ENCODE measurements around the gene TMEM134.
"Not testable (repeated sequence)": the region's sequence is repeated elsewhere in the genome, so short reads cannot be mapped to it uniquely, and the experiment has no call there.

The TMEM134 gene, protein sequence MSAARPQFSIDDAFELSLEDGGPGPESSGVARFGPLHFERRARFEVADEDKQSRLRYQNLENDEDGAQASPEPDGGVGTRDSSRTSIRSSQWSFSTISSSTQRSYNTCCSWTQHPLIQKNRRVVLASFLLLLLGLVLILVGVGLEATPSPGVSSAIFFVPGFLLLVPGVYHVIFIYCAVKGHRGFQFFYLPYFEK

DNA sequence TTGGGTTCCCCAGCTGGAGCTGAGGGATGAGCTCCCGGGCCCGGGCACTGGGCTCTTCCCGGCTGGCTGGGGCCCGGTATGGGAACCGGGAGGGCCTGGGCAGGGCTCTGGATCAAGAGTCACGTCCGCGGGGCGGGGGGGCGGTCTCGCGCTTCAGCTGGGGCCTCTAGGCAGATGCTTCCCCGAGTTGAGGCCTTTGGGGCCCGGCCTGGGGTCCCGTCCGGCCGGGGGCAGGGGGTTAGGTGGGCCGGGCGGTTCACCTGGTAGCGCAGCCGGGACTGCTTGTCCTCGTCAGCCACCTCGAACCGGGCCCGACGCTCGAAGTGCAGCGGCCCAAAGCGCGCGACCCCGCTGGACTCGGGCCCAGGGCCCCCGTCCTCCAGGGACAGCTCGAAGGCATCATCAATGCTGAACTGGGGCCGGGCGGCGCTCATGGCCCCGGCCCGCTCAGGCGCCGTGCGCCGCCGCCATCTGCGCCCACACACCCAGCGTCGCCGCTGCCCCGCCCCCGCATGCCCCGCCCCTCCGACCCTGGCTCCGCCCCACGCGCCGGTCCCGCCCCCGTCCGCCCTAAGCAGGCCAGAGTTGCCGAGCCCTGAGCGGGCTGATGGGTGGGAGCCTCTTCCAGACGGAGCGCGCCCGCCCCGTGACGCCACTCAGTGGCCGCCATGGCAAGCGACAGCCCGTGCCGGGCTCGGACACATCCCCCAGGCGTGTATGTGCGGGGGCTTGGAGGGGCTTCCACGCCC lies at the start of gene TMEM134:
TSS of gene TMEM134 (minus strand) at position 493 of the 749 bp plus-strand sequence. CDS start at position 434, 59 bp downstream.
- peak; percentile 72 to 84 for DNase-seq

DNA sequence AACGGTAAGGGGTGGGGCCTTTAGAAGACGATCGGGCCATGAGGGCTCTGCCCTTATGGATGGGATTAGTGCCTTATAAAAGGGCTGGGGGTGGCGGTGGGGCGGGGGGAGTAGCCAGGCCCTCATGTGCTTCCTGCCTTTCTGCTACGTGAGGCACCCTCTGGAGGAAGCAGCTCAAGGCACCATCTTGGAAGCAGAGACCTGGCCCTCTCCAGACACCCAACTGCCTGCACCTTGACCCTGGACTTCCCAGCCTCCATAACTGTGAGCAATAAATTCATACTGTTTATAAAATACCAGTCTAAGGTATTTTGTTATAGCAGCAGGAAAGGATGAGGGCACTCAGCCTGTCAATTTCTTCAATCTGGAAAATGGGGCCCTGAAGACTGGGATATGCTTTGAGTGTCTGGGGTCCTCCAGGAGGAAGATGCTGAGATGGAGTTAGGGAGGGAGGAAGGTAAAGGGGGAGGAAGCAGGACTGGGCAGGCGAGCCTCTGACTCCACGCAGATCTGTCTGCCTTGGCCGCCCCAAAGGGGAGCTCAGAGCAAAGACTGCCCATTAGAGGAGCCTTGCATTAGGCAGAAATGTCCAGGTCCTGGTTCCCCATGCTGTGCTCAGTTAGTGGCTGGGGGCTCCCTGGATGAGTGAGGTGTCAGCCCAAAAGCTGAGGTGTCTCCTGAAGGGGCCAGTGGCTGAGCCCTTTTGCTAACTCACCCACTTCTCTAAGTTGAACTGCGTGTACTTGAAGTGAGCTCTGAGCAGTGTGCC lies 48.9 kb upstream of the TMEM134 start:
- DNase-seq = no peak

DNA sequence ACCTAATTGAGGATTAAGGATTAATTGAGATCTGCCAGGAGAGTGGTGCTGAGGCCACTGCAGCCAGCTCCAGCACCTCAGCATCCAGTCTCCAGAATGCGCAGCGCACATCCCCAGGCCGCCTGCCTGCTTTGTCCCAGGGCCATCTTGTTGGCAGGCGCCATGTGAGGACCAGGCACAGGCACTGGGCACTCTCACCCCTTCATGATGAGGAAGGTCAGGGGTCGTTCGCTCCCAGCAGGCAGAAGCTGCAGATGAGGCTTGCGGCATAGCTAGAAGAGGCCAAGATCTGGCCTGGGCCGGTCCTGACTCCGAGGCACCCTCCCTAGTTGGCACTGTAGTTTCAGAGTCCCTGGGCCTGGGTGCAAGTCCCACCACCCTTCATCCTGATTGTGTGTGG lies 47.8 kb upstream of the TMEM134 start:
- no peak for DNase-seq

DNA sequence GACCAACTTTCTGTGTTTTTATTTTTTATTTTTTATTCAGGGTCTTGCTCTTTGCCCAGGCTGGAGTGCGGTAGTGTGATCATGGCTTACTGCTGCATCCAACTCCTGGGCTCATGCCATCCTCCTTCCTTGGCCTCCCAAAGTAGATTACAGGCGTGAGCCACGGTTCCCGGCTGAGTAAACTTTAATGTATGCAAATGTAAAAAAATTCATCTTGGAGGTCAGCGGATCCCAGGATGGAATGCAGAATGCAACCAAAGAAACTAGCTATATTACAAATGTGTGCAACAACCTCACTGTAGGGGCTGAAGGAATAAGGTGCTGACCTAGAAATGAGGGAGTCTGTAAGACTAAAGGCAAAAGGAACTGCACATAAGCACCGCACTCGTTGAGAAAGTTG lies 45.1 kb upstream of the TMEM134 start:
- no peak for DNase-seq

DNA sequence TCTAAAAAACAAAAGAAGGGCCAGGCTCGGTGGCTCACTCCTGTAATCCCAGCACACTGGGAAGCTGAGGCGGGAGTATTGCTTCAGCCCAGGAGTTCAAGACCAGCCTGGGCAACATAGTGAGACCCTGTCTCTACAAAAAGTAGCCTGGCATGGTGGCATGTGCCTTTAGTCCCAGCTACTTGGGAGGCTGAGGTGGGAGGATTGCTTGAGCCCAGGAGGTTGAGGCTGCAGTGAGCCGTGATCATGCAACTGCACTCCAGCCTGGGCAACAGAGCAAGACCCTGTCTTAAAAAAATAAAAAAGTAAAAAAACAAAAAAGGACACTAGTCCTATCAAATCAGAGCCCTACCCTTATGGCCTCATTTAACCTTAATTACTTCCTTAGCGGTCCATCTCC lies 42.5 kb upstream of the TMEM134 start:
- not testable (repeated sequence) for DNase-seq

DNA sequence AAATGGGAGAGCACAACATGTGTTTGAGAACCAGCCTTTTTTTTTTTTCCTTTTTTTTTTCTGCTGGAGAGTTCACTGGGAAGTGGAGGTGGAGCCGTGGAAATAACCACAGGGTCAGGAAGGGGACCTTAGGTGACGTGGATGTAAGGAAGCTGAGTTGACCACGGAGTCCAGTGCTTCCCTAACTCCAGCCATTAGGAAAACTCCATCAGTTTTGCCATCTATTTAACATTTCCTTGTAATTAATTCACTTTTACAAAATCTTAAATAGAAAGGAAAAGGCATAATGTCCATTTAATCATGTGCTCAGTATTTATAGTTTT lies 40.9 kb upstream of the TMEM134 start:
- no peak for DNase-seq

DNA sequence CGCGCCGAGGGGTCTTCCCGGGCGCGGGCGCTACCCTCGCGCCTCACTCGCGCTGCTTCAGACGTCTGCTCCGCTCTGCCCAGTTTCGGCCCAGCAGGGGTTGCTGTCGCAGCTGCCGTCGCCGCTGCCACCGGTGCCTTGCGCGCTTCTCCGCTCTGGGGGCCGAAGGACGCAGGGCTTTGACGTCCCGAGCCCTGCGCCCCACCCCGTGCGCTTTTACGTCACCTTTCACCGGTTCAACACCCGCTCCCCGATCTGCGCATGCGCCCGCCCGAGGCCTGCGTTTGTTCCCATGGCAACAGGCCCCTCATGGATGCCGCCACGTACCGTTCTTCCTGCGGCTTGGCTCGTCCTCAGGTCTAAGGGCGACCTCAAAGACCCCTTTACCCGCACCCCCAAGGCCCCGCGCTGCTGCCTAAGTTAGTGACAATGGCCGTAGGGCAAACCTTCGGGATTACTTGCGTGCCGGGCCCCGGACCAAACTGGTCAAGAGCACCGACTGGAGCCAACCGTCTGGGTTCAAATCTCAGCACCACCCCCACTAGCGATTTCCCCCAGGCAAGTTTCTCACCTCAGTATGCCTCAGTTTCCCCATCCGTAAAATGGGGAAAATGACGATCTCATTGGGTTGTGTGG lies 39.6 kb upstream of the TMEM134 start:
- DNase-seq = peak; percentile 97 to 98

DNA sequence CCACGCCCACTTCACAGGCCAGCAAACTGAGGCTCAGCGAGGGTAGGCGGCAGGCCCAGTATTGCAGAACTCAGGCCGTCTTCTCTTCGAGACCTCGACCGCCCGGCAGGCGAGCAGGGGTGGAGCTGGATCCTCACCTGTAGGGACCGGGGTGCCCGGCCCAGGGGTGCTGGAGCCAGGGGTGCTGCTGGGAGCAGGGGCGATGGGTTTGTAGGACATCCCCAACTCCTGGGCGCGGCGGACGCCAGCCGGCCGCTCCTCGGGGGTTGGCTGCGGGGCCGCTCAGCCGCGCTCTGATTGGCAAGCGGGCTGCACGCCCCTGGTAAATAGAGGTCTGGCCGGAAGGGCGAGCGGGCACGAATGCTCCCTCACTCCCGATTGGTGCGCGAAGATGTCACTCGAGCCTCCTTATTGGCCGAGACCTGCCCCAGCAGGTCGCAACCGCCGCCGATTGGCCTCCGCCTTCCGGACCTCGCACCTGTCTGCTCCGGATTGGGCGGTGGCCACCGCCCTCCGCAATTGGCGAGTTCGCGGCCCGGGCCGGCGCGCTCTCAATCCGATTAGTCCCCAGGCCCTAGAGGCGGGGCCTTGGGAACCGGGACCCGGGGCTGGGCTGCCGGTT lies 38.9 kb upstream of the TMEM134 start, which contains the start of gene CDK2AP2:
TSS of gene CDK2AP2 (minus strand) at position 299 of the 622 bp plus-strand sequence. CDS start at position 219, 80 bp downstream.
- peak; percentile 96 to 98 for DNase-seq

DNA sequence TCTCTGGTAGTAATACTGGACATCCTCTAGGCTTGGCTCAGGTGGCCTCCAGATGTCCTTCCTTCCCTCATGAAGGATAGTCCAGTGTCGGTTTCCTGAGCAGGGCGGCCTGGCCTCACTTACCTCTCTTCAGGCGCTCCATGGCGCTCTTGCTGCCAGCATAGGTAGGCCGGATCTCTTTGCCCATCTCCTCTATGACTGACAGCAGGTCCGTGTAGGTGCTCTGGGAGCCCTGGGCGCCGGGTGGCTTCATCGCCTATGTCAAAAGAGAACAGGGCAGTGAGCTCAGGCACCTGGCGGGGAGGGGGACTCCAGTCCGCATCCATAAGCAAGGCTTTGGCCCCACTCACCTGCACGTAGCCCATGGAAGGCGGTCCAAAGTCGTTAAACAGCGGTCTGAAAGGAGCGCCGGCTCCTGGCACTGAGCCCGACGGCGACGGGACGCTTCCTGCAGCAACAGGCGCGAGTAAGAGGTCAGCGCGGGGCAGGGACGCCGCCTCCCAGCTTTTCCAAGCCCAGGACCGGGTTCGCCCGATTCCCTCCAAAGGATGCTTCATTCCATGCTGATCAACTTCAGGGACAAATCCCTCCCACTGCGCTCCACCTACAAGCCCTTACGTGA lies 38.3 kb upstream of the TMEM134 start:
- DNase-seq = no peak

DNA sequence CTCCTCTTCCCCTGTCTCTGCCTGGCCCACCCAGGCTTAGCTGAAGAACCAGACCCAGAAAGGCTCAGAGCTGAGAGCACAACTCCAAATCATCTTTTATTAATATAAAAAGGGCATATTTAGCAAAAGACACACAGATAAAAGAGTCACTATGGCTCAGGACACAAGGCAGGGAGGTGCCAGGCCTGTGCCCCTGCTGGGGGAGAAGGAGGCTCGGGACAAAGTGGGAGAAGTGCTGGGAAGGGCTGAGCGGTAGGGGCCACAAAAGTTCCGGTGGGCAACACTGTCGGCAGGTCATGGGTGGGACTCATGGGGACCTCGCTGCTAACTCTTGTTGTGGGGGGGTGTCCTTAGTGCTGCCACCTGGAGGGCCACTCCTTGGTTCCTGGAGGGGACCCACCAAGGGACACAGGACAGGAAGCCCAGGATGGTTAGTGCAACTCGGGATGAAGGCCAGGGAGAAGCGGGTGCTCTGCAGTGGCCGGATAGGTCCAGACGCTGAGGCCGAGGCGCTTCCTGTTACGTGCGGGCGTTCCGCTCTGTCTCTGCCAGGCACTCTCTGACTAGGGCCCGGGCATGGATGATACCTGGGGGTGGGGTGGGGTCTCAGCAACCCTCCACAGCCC lies 37.5 kb upstream of the TMEM134 start:
- DNase-seq = no peak

DNA sequence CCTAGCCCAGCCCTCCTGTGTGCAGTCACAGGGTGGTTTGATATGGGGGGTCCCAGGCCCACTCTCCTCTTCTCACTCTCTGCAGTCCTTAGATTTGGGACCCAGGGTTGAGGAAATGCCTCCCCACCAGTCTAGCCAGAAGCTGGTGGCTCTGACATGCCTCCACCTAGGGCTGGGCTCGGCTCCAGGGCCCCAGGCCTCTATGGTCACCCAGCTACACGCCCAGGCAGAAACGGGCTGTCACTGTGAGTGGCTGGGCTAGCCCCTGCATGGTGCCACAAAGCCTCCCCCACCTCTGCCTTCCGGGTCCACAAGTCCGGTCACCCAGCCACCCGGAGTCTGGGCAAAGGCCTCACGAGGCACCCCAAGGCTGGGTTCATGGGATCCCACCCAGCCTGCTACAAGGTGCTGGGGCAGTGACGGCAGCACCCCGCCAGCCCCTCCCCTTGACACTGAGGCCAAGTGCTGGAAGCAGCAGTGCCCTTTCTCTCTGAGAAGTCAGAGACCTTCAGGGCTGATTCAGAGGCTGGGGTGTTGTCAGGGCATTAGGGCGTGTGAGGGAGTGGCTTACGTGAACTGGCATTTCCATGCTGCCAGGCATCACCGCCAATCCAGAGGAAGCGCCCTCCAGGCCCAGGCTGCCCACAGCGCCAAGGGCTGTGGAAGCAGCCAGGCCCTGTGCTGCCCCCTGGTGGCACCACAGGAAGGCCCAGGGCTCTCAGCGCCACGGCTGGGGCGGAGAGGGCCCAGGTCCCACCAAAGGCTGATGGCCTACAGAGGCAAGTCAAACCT lies 36.8 kb upstream of the TMEM134 start:
- DNase-seq = peak; percentile 89 to 90

DNA sequence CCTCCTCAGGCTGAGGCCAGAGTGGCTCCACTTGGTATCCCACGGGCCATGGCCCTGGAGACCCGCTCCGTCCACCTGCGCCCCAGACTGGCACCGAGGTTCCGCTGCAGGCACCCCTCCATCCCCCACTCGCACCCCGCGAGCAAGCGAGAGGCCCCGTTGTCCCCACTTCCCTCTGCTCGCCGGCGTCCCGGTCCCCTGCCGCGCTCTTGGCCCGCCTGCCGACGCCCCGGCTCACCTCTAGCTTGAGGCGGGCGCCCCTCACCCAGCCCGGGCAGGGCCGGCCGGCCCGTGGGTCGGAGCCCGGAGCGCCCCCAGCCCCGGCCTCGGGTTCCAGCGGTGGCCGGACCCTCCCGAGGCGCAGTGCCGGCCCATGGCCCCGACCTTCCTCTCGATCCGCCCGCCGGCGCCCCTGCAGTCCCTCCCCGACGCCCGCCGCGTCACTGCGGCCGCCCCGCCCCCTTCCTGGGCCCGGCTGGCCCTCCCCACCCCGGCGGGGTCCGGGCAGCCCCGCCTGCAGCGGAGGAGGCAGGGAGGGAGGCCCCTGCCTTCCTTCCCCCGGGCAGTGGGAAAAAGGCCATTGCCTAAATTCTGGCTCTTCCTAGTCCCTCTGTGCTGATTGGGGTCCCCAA lies 36.0 kb upstream of the TMEM134 start, which contains the start of gene PITPNM1:
TSS of gene PITPNM1 (minus strand) at position 414 of the 632 bp plus-strand sequence. CDS start 1,183 bp downstream, outside the sequence.
- DNase-seq = peak in 1 of 2 donors; percentile 76

DNA sequence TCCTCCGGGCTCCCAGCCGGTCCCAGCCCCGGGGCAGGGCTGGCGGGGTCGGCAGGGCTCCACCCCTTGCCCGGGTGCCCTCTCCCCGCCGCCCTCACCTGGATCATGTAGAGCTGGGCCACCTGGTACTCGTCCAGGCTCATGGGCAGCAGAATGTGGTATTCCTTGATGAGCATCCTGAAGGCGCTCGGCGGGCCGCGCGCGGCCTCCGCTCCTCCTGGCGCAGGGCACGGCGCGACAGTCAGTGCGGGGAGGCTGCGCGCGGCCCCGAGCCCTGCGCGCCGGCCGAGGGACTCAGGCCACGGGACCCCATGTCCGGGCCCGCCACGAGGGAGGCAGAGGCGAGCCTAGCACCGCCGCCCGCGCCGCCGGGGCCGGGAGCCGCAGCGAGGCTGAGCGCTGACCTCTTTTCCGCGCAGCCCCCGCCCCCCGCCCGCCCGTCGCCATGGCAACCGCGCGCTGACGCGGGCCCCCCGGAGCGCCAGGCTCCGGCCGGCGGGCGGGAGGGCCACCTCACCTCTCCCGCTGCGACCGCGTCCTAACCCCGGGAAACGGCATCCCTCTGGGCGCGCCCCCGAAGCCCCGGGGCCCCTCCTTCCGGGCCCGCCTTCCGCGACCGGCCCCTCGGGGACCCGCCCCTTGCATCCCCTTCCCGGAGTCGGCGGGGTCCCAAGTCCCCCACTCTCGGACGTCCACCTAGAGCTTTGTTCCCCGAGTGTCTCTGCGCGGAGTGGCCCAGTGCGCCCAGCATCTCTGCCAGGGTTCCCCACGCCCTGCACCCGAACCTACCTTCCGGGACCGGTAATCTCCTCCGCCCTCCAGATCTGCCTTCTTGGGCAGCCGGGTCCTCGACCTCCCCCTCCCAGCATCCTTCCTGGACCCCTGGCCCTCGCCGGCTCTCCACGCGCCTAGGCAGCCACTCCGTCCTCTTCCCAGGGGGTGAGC lies 35.2 kb upstream of the TMEM134 start:
- no peak for DNase-seq

DNA sequence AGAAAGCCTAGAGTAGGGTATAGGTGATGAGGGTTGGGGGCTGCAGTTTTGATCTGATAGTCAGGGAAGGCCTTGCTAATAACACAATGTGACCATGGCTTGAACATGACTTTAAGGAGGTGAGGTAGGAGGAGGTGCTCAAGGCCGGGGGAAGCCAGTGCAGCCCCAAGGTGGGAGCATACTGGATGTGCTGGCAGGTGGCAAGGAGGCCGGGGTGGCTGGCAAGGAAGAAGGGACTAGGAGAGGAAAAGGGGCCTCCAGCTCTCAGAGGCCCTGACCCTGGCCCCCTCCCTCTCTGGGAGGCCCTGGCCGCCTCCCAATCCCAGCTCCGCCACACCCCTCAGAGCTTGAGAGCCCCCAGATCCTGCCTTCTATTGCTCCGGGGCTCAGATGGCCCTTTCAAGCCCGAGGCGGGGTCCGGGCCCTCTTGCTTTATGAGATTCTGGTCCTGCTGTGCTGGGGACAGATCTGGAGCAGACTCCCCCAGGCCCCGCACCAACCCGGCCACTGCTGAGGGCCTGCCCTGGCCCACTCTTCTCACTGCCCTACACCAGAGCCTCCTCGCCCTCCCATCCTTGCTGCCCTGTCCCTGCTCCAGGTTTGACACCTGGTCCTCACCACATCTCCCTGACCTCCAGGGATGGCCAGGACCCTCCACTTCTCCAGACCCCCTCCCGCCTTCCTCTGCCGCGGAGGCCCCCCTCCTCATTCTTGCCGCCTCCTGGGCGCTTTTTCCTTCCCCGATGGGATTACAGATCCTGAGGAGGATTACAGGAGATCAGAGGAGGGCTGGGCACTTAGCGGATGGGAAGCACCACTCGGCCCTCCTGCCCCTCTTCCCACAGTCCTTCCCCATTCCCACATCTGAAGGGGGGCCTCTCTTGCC lies 34.3 kb upstream of the TMEM134 start:
- DNase-seq = no peak

DNA sequence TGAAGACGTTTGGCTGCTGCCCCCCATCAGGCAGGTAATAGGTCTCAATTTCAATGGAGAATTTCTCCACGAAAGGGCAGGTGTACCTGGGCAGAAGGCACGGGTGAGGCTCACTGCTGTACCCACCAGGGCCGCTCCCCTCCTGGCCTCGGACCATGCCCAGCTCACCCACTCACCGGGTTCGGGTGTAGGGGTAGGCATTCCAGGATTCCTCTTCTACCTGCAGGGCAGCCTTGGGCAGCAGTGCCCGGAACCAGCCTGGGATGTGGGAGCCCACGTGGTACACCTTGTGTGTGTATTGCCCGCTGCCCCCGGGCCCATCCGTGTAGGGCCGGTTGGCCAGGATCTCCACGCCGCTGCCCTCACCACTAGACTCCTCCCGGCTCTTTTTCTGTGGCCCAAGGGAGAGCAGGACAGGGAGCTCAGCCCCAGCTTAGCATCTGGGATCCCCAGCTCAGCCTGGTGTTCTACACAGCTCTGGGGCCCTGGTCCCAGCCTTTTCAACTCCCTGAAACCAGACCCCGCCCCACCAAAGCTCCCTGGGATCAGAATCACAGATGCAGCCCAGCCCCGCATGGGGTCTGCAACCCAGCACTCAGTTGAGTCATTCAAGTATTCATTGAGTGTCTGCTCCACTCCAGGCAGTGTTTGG lies 33.4 kb upstream of the TMEM134 start:
- DNase-seq = no peak

DNA sequence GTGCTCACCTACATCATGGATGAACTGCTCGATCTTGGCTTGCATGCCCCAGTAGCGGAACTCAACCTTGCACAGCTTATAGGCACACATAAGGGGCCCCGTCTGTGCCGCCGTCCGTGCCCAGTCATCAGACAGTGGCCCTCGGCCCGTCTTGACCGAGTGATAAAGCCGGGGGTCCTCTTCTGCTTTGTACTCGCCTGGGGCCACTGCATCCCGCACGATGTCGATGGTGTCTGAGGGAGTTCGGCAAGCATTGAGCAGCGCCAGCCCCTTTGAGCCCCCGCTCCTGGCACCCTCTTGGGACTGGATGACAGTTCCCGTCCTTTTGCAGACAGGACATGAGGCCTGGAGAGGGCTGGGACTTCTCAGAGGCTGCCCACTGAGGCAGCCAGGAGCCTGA lies 32.8 kb upstream of the TMEM134 start:
- no peak for DNase-seq

All from bone marrow (tissue), 2 donors.